ENCODE measurements around the gene DYNLL2. TPM values are rescaled to one million over a fixed set of nuclear protein-coding genes. Genes with fewer than 3 reads are reported as not detected.

DYNLL2 gene
- total RNA-seq = 27.5 TPM

DNA sequence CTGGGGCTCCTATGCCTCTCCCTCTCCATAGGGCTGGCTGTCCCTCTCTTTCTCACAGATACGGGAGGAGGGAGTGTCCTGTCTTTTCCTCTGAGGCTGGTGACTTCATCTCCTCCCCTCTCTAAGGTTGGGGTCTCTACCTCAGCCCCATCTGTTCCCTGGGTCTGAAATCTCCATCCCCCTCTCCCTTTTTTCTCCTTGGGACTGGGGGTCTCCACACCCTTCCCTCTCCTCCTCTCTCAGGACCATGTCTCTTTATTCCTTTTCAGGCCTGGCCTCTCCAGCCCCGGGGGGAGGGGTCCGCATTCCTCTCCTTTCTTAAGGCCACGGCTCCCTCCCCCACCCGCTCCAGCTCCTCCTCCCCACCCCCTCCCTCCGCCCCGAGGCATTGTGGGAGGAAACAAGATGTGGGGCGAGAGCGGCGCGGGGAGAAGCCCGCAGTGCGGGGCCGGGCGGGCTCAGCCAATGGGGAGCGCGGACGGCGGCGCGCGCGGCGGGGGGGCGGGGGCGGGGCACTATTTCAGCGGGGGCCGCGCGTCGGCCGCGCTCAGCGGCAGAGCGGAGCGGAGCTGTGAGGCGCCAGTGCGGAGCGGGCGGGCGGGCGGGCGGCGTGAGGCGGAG, at the start of gene DYNLL2:
Gene DYNLL2, plus strand, starts transcription at position 550 of the 621 bp plus-strand sequence. CDS start 3,672 bp downstream, outside the sequence.

Other genes with a start within 250 kb of the DYNLL2 start
- gene MRPS23, start 233.4 kb upstream of the DYNLL2 start, total RNA-seq = 32.2 TPM
- 22.6 TPM for gene CUEDC1, start 128.0 kb upstream of the DYNLL2 start, total RNA-seq
- 61.1 TPM for gene VEZF1, start 95.2 kb upstream of the DYNLL2 start, total RNA-seq
- gene SRSF1, start 76.2 kb upstream of the DYNLL2 start, total RNA-seq = 261 TPM
- not detected for gene OR4D1, start 65.0 kb downstream of the DYNLL2 start, total RNA-seq
- gene OR4D2, start 83.6 kb downstream of the DYNLL2 start, total RNA-seq = not detected
- 1.3 TPM for gene EPX, start 109.3 kb downstream of the DYNLL2 start, total RNA-seq
- 28.7 TPM for gene MKS1, start 135.8 kb downstream of the DYNLL2 start, total RNA-seq
- not detected for gene LPO, start 155.2 kb downstream of the DYNLL2 start, total RNA-seq
- 93.6 TPM for gene MPO, start 197.5 kb downstream of the DYNLL2 start, total RNA-seq
- gene TSPOAP1, start 245.4 kb downstream of the DYNLL2 start, total RNA-seq = 29.1 TPM

Data from metanephros (tissue), 1 donor.